Cardiac muscle cell (in vitro differentiated cells and primary cell): ENCODE measurements around the gene PARN. TPM values are rescaled to one million over a fixed set of nuclear protein-coding genes. Genes with fewer than 3 reads are reported as not detected.

Source experiments
- DNase-seq, 2 donors: peaks; one replicate each; pipeline versions ENCODE4 v3.0.0 to v3.0.0-alpha.2; 2010 to 2017; ENCODE audit warnings: low read depth in 1 of 2, low spot score in 1 of 2
- H3K27ac ChIP-seq: fragments of 200-600 bp; sonication (generic); 2 replicates; pipeline ENCODE4 v1.5.1; 2016
- H3K27me3 ChIP-seq: fragments of 200-600 bp; sonication (generic); 2 replicates; pipeline ENCODE4 v1.6.0; 2016; ENCODE audit warnings: control low read depth
- H3K36me3 ChIP-seq: fragments of 200-600 bp; sonication (generic); 2 replicates; pipeline ENCODE4 v1.5.1; 2016; ENCODE audit warnings: control low read depth
- H3K4me1 ChIP-seq: fragments of 200-600 bp; sonication (generic); 2 replicates; pipeline ENCODE4 v1.8.1; 2017; ENCODE audit warnings: low read depth, mild to moderate bottlenecking, mixed run types
- H3K4me3 ChIP-seq: fragments of 200-600 bp; sonication (generic); 2 replicates; pipeline ENCODE4 v1.5.1; 2016; ENCODE audit warnings: mild to moderate bottlenecking
- H3K9me3 ChIP-seq: fragments of 200-600 bp; sonication (generic); 2 replicates; pipeline ENCODE4 v1.5.1; 2017; ENCODE audit warnings: low read depth, mild to moderate bottlenecking, control low read depth
- polyA plus RNA-seq: library from polyadenylated mRNA; unstranded; fragments of >200 nt; fragmentation: Nextera tagmentation; extraction: Ambion mirVana; gene quantifications from 2 replicates; pipeline ENCODE4 v1.2.1, GENCODE V29; 2016
- total RNA-seq: library from RNA; depleted of rRNA; stranded (reverse); fragments of >200 nt; gene quantifications from 2 replicates; pipeline ENCODE4 v1.2.3, GENCODE V29; 2016
- TF ChIP-seq, protein P1 (sequence below): IDR thresholded peaks from 2 replicates; pipeline ENCODE4 v1.5.1; 2012; ENCODE audit warnings: low read depth, mild to moderate bottlenecking, low read length

Gene PARN
- total and polyA plus RNA-seq, 2 experiments from 2014 or later: 22.4 to 36.3 TPM

DNA sequence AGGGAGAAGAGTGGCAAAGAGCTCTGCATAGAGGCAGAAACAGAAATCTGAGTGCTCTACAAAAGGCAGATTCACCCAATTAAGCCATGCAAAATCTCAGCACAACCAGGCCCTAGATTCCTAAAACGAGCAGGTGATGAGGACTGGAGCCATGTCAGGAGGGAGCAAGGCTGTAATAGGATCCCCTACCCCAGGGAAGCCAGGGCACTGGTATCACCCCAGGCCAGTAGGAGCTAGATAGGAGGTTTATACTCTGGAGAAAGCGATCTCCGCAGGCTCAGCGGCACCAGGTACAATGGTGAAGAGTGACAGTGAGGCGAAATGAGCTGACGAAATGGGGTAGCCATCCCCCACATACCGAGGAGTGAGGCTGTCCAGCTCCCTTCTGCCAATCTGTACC, 171.5 kb downstream of the PARN start:
- Histone ChIP-seq H3K27ac (no peak overlapping the region), H3K4me1 (peaks cover 18% of the 10 kb centered on the region), H3K4me3 (no peak overlapping the region), H3K9me3 (no peaks in the 10 kb centered on the region), H3K36me3 (no peaks in the 10 kb centered on the region), H3K27me3 (no peaks in the 10 kb centered on the region)
- TF ChIP-seq, protein P1, sequence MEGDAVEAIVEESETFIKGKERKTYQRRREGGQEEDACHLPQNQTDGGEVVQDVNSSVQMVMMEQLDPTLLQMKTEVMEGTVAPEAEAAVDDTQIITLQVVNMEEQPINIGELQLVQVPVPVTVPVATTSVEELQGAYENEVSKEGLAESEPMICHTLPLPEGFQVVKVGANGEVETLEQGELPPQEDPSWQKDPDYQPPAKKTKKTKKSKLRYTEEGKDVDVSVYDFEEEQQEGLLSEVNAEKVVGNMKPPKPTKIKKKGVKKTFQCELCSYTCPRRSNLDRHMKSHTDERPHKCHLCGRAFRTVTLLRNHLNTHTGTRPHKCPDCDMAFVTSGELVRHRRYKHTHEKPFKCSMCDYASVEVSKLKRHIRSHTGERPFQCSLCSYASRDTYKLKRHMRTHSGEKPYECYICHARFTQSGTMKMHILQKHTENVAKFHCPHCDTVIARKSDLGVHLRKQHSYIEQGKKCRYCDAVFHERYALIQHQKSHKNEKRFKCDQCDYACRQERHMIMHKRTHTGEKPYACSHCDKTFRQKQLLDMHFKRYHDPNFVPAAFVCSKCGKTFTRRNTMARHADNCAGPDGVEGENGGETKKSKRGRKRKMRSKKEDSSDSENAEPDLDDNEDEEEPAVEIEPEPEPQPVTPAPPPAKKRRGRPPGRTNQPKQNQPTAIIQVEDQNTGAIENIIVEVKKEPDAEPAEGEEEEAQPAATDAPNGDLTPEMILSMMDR: no peak
- DNase-seq: peak in 1 of 2 donors; percentile 21

DNA sequence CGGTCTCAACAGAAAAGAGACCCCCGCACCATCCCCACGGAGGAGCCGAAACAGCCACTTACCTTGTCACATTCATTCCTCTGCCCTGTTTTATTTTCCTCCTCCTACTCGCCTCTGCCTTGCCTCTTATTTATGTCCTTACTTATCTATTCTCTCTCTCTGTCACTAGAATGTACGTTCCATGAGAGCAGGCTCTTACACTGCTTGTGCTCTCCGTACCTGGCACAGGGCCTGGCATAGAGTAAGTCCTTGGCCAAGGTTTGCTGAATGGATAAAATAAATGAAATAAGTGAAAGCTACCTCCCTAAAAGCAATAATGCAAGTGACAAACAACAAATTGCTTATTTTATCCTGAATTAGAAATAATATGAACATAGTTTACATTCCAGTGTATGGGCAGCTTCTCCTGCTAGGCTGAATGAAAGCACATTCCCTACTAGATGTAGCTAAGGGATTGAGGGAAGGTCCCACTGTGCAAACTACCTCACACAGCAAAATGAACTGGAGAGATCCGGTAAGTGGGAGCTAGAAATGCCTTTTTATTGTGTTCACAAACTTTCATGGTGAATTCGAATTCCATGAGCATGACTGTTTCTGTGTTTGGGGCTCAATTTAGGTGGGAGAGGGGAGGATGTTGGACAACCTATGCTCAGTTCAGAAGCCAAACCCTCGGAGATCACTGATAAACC, 173.1 kb downstream of the PARN start:
- Histone ChIP-seq H3K4me3 (no peak overlapping the region), H3K9me3 (no peaks in the 10 kb centered on the region), H3K4me1 (peaks cover 18% of the 10 kb centered on the region), H3K27ac (no peak overlapping the region), H3K27me3 (no peaks in the 10 kb centered on the region), H3K36me3 (no peaks in the 10 kb centered on the region)
- DNase-seq: no peak
- TF ChIP-seq, protein P1: no peak

DNA sequence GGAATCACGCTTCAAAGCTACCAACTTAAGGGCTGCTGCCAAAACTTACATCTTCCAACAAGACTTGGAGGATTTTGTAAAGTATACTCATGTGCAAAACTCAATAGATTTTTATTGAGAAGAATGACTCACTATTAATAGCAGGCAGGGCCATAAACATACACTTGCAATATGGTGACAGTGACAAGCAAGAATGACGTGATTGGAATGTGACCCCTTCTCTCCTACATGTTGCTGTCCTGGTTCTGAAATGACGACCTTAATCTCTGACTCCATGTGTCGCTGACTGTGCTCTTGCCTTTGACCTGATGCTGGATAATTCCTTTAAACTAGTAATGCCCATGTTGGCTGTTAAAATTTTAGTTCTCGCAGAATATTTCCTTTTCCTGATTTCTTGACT, 174.5 kb downstream of the PARN start:
- H3K9me3 ChIP-seq: no peaks in the 10 kb centered on the region

DNA sequence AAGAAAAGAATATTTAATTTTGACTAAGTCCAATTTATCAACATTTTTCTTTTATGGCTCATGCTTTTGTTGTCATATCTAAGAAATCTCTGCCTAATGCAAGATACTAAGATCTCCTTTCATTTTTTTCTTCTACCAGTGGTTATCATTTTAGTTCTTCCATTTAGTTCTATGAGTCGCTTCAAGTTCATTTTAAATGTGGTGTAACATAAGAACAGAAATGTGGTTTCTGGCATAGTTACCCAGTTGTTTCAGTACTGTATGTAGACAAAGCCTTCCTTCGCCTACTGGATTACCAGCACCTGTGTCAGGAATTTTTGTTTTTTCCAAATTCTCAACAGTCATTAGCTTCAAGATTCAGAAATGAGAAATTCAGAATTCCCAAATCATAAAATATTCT, 175.7 kb downstream of the PARN start:
- Histone ChIP-seq H3K4me1 (peaks cover 15% of the 10 kb centered on the region), H3K36me3 (no peaks in the 10 kb centered on the region), H3K27ac (no peak overlapping the region), H3K9me3 (no peaks in the 10 kb centered on the region), H3K4me3 (no peak overlapping the region), H3K27me3 (no peaks in the 10 kb centered on the region)
- DNase-seq: peak in 1 of 2 donors; percentile 27
- TF ChIP-seq, protein P1: no peak

More for the DNA sequence above, 174.5 kb downstream of the PARN start:
- H3K4me1 ChIP-seq: peaks cover 15% of the 10 kb centered on the region
- no peaks in the 10 kb centered on the region for H3K36me3 ChIP-seq
- H3K27me3 ChIP-seq: no peaks in the 10 kb centered on the region
- peak in 1 of 2 donors; percentile 53 for DNase-seq
- TF ChIP-seq, protein P1: no peak
- H3K27ac ChIP-seq: no peak overlapping the region
- H3K4me3 ChIP-seq: no peak overlapping the region

DNA sequence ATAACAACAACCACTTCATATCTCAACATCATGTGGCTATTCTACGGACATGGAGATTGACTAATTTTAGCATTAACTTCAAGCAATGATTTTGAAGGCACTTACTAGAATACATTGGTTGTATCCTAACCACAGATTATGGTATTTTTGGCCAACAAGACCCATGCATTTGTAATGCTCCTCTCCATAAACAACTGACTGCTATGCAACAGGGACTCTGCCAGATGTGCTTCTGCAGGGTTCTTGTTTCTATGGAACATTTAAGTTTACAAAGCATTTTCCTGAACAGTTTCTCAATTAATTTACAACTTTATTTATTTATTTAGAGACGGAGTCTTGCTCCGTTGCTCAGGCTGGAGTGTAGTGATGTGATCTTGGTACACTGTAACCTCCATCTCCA, 178.0 kb downstream of the PARN start:
- Histone ChIP-seq H3K27me3 (no peaks in the 10 kb centered on the region), H3K4me1 (peaks cover 10% of the 10 kb centered on the region), H3K4me3 (no peak overlapping the region), H3K9me3 (no peaks in the 10 kb centered on the region), H3K27ac (no peak overlapping the region), H3K36me3 (no peaks in the 10 kb centered on the region)
- TF ChIP-seq, protein P1: no peak
- no peak for DNase-seq

DNA sequence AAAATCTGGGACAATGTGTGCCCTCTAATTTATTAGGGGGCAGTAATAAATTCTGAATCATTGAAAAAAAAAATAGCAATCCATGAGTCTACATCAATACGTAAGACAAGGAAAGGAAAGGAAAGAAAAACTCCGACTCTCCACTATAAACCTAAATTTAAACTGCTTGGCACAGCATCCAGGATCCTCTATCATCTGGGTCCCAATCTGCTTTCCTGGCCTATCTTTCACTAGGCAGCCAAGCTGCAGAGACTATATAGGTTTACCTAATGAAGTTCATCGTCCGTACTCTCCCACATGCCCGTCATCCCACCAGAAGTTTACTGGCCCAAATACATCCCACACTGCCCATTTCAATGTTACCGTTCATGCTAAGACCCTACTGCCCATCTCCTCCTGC, 179.2 kb downstream of the PARN start:
- Histone ChIP-seq H3K27me3 (no peaks in the 10 kb centered on the region), H3K27ac (no peak overlapping the region), H3K4me1 (peaks cover 23% of the 10 kb centered on the region), H3K4me3 (no peak overlapping the region), H3K9me3 (no peaks in the 10 kb centered on the region), H3K36me3 (no peaks in the 10 kb centered on the region)
- TF ChIP-seq, protein P1: no peak
- no peak for DNase-seq
